ENCODE results near the gene ZBTB7C.

DNA sequence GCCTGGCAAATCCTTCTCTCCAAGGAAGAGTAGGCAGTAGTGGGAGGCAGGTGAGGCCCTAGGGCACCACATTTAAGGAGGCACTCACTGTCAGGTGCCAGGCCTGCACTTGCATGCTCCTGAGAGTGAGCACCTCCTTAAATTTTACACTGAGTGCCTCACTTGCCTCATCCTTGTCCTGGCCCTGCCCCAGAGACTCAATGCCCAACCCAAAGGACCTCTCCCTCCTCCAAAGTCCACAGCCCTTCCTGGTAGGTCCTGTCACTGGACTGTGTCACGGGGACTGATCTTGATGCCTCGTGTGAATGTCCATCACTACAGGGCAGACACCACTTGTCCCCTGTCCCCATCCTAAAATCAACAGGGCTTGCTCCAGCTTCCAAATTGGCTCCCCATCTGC lies 235.6 kb downstream of the ZBTB7C start:
- TF ChIP-seq CTCF (IDR thresholded peaks at IDR 0.05 in 2 of 3, conservative IDR thresholded peaks at IDR 0.05 in 1 of 3; ENCODE audit: control insufficient read depth in 2 of 3, extremely low read depth in 1 of 3, insufficient read depth in 1 of 3, low read depth in 3 of 3, low read length in 3 of 3) = no peak
- TF ChIP-seq EZH2 (IDR thresholded peaks at IDR 0.05; ENCODE audit: borderline replicate concordance, control insufficient read depth, low read depth, low read length) = no peak
- no peak for TF ChIP-seq CHD2 (IDR thresholded peaks at IDR 0.05; ENCODE audit: borderline replicate concordance, low read depth, low read length)
- TF ChIP-seq, protein P1, sequence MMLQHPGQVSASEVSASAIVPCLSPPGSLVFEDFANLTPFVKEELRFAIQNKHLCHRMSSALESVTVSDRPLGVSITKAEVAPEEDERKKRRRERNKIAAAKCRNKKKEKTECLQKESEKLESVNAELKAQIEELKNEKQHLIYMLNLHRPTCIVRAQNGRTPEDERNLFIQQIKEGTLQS (IDR thresholded peaks at IDR 0.05; ENCODE audit: borderline replicate concordance, extremely low read depth, low read depth, low read length) = no peak
- no peak for TF ChIP-seq NFXL1 (IDR thresholded peaks at IDR 0.05; ENCODE audit: borderline replicate concordance)
- no peak for TF ChIP-seq EP300 (IDR thresholded peaks at IDR 0.05; ENCODE audit: borderline replicate concordance in 1 of 2, control insufficient read depth in 1 of 2, low read depth in 2 of 2, low read length in 2 of 2)
- no peak for TF ChIP-seq STAT1 (conservative IDR thresholded peaks at IDR 0.05)

Data from GM12878 (cell line).